ENCODE results near the gene ZNF841.

GRCh38 chr19:52102782-52103181 lies 7.2 kb upstream of the ZNF841 start:
- TF ChIP-seq SUZ12 (IDR thresholded peaks at IDR 0.05) = no peak
- no peak for TF ChIP-seq BHLHE40 (IDR thresholded peaks at IDR 0.05; ENCODE audit: borderline replicate concordance)
- TF ChIP-seq SP1 (IDR thresholded peaks at IDR 0.05) = no peak
- TF ChIP-seq ARNT (IDR thresholded peaks at IDR 0.05) = no peak
- TF ChIP-seq FOXA1 (IDR thresholded peaks at IDR 0.05) = no peak
- TF ChIP-seq FOXM1 (IDR thresholded peaks at IDR 0.05; ENCODE audit: borderline replicate concordance) = no peak
- TF ChIP-seq FOXK2 (IDR thresholded peaks at IDR 0.05) = no peak
- TF ChIP-seq ZNF384 (IDR thresholded peaks at IDR 0.05) = no peak
- TF ChIP-seq CTBP1 (IDR thresholded peaks at IDR 0.05; ENCODE audit: borderline replicate concordance) = no peak
- TF ChIP-seq TARDBP (IDR thresholded peaks at IDR 0.05) = no peak
- TF ChIP-seq HDGF (IDR thresholded peaks at IDR 0.05; ENCODE audit: borderline replicate concordance) = no peak
- no peak for TF ChIP-seq L3MBTL2 (conservative IDR thresholded peaks at IDR 0.05)
- TF ChIP-seq PKNOX1 (IDR thresholded peaks at IDR 0.05) = no peak
